HCT116 (cell line): ENCODE results near the gene SNHG17. TPM values are rescaled to one million over a fixed set of nuclear protein-coding genes. Genes with fewer than 3 reads are reported as not detected.
"Not testable (repeated sequence)": the region's sequence is repeated elsewhere in the genome, so short reads cannot be mapped to it uniquely, and the experiment has no call there.

Experiments used
- ATAC-seq: fragments of 200-7000 bp; cut with Tn5 transposase; 2 replicates; pipeline ENCODE4 v1.9.1; 2020; ENCODE audit warnings: mild to moderate bottlenecking, moderate library complexity
- BruUV-seq: library from RNA; stranded (reverse); fragments of 400-500 nt; replicated peaks from 2 replicates; lab custom pipeline; 2021; lab: Mats Ljungman, UMichigan
- CTCF ChIA-PET: fragments of 300-600 bp; sonication (Branson Sonifier 250); formaldehyde crosslinking; loops from one replicate; lab custom pipeline; 2021; ENCODE audit warnings: antibody characterized with exemption; lab: Charles Lee
- POLR2A ChIA-PET: fragments of 300-600, 350-600 bp; sonication (Branson Sonifier 250); formaldehyde crosslinking; loops from one replicate; lab custom pipeline; 2021; ENCODE audit warnings: antibody characterized with exemption; lab: Charles Lee
- RAD21 ChIA-PET, 2 experiments: fragments of 300-600 bp; sonication (Branson Sonifier 250); formaldehyde crosslinking; loops; one replicate each; lab custom pipeline; 2023; ENCODE audit warnings: low total read pairs in 2 of 2; ENCODE audit not compliant: uncharacterized antibody in 2 of 2, unreplicated experiment in 2 of 2, low non-redundant PET in 1 of 2; lab: Charles Lee
- DNase-seq: peaks from one replicate; pipeline ENCODE4 v3.0.0-alpha.2; 2010; ENCODE audit warnings: low read depth, low spot score
- H2AFZ ChIP-seq: fragments of 200-600 bp; shearing (Covaris generic), sonication (generic); 2 replicates; pipeline ENCODE4 v1.6.1; 2017; ENCODE audit warnings: low read depth, mixed run types, mixed read lengths, antibody characterized with exemption, low read length; ENCODE audit not compliant: poor library complexity, severe bottlenecking
- H3K27ac ChIP-seq: 2 replicates; pipeline ENCODE4 v1.5.1; 2012; ENCODE audit warnings: low read depth, low read length
- H3K27me3 ChIP-seq: fragments of 200-600 bp; sonication (generic); 2 replicates; pipeline ENCODE4 v1.6.1; 2016; ENCODE audit warnings: mixed run types, low read length, mixed read lengths; ENCODE audit not compliant: insufficient read depth
- H3K36me3 ChIP-seq, 2 experiments: fragments of 200-500 bp in 1 of 2; fragments of 200-600 bp in 1 of 2; sonication (Bioruptor generic) in 1 of 2; sonication (generic) in 1 of 2; 2 replicates each; pipeline versions ENCODE4 v1.5.1 to v1.6.1; 2014 to 2016; ENCODE audit warnings: low read length in 2 of 2, inconsistent platforms in 1 of 2, mixed read lengths in 1 of 2, mixed run types in 1 of 2; ENCODE audit not compliant: insufficient read depth in 2 of 2, control insufficient read depth in 1 of 2
- H3K4me1 ChIP-seq, 2 experiments: fragments of 200-600 bp in 1 of 2; sonication (generic) in 1 of 2; 2 replicates each; pipeline versions ENCODE4 v1.5.1 to v1.6.1; 2012 to 2017; ENCODE audit warnings: low read length in 2 of 2, inconsistent platforms in 1 of 2, mild to moderate bottlenecking in 1 of 2, mixed read lengths in 1 of 2, mixed run types in 1 of 2, moderate library complexity in 1 of 2; ENCODE audit not compliant: insufficient read depth in 2 of 2, control insufficient read depth in 1 of 2
- H3K4me2 ChIP-seq: fragments of 200-600 bp; sonication (generic); 2 replicates; pipeline ENCODE4 v1.6.1; 2017; ENCODE audit warnings: mixed run types, low read length, mixed read lengths
- H3K4me3 ChIP-seq, 2 experiments: fragments of 200-600 bp in 1 of 2; sonication (generic) in 1 of 2; replicated peaks in 1 of 2; 2 replicates each; pipeline ENCODE4 v1.5.1; 2011 to 2016; ENCODE audit warnings: low read length in 2 of 2, control low read depth in 1 of 2, low read depth in 1 of 2, mild to moderate bottlenecking in 1 of 2, mixed read lengths in 1 of 2, mixed run types in 1 of 2
- H3K79me2 ChIP-seq: fragments of 200-600 bp; sonication (generic); 2 replicates; pipeline ENCODE4 v1.6.1; 2017; ENCODE audit warnings: mild to moderate bottlenecking, mixed run types, low read length, moderate library complexity, mixed read lengths; ENCODE audit not compliant: insufficient read depth
- H3K9ac ChIP-seq: fragments of 200-600 bp; sonication (generic); 2 replicates; pipeline ENCODE4 v1.6.1; 2016; ENCODE audit warnings: low read length, mixed read lengths
- H3K9me2 ChIP-seq: fragments of 200-600 bp; sonication (generic), shearing (Covaris generic); 2 replicates; pipeline ENCODE4 v1.6.1; 2017; ENCODE audit warnings: mixed run types, mild to moderate bottlenecking, moderate library complexity; ENCODE audit not compliant: insufficient read depth
- H3K9me3 ChIP-seq, 2 experiments: fragments of 200-500 bp in 1 of 2; fragments of 200-600 bp in 1 of 2; sonication (Bioruptor generic) in 1 of 2; sonication (generic) in 1 of 2; 2 replicates each; pipeline ENCODE4 v1.6.1; 2014 to 2017; ENCODE audit warnings: low read length in 2 of 2, mixed read lengths in 2 of 2, inconsistent platforms in 1 of 2, low read depth in 1 of 2, mild to moderate bottlenecking in 1 of 2, mixed run types in 1 of 2, moderate library complexity in 1 of 2; ENCODE audit not compliant: control insufficient read depth in 1 of 2, insufficient read depth in 1 of 2
- H4K20me1 ChIP-seq: fragments of 200-600 bp; sonication (generic), shearing (Covaris generic); 2 replicates; pipeline ENCODE4 v1.6.1; 2017; ENCODE audit warnings: mixed run types, mild to moderate bottlenecking, moderate library complexity; ENCODE audit not compliant: insufficient read depth
- ATF3 ChIP-seq: IDR thresholded peaks from 2 replicates; pipeline ENCODE4 v1.6.1; 2012
- ELF1 ChIP-seq: IDR thresholded peaks from 2 replicates; pipeline ENCODE4 v1.6.1; 2012; ENCODE audit warnings: low read depth, borderline replicate concordance
- JUND ChIP-seq: IDR thresholded peaks from 2 replicates; pipeline ENCODE4 v1.6.1; 2012
- MAX ChIP-seq: IDR thresholded peaks from 2 replicates; pipeline ENCODE4 v1.6.1; 2012
- REST ChIP-seq: IDR thresholded peaks from 2 replicates; pipeline ENCODE4 v1.6.1; 2012; ENCODE audit warnings: low read depth
- SIN3A ChIP-seq: IDR thresholded peaks from 2 replicates; pipeline ENCODE4 v1.6.1; 2012; ENCODE audit warnings: low read depth
- SRF ChIP-seq: IDR thresholded peaks from 2 replicates; pipeline ENCODE4 v1.6.1; 2012; ENCODE audit warnings: low read depth
- TCF7L2 ChIP-seq: IDR thresholded peaks from 2 replicates; pipeline ENCODE4 v1.7.0; 2011; ENCODE audit warnings: borderline replicate concordance, inconsistent platforms; ENCODE audit not compliant: insufficient read depth, insufficient read length; ENCODE audit errors: extremely low read depth
- YY1 ChIP-seq: IDR thresholded peaks from 2 replicates; pipeline ENCODE4 v1.6.1; 2011; ENCODE audit warnings: low read length, low read depth, moderate library complexity, mild to moderate bottlenecking; ENCODE audit not compliant: insufficient replicate concordance; ENCODE audit errors: extremely low read depth
- ZBTB33 ChIP-seq: IDR thresholded peaks from 2 replicates; pipeline ENCODE4 v1.6.1; 2011; ENCODE audit warnings: mild to moderate bottlenecking, low read length, moderate library complexity; ENCODE audit not compliant: insufficient replicate concordance; ENCODE audit errors: extremely low read depth
- ZFX ChIP-seq: fragments of 450-650 bp; IDR thresholded peaks from 2 replicates; pipeline ENCODE4 v1.6.1; 2017
- intact Hi-C: fragments of 100-400 bp; cut with micrococcal nuclease; formaldehyde crosslinking; loops from 2 replicates; pipeline ENCODE4 v1.10.0; 2022
- total RNA-seq: library from RNA; stranded (reverse); gene quantifications from one replicate; pipeline ENCODE4 v1.2.1, GENCODE V29; 2021; ENCODE audit not compliant: unreplicated experiment

The SNHG17 gene
- total RNA-seq, 1 experiment from 2014 or later, result 65.7 TPM

GRCh38 chr20:38377838-38378237, 57.3 kb downstream of the SNHG17 start:
- not testable (repeated sequence) for DNase-seq

GRCh38 chr20:38377039-38377685, 58.0 kb downstream of the SNHG17 start:
- Histone ChIP-seq H3K4me1 (peaks cover 3 to 9% of the 10 kb centered on the region in 2 experiments; a peak in 3 of 4 replicates), H3K36me3 (no peaks in the 10 kb centered on the region), H2AFZ (no peak overlapping the region), H3K9me2 (no peaks in the 10 kb centered on the region), H3K9me3 (no peaks in the 10 kb centered on the region), H3K9ac (no peak overlapping the region), H4K20me1 (no peaks in the 10 kb centered on the region), H3K4me2 (no peak overlapping the region), H3K27me3 (no peaks in the 10 kb centered on the region), H3K27ac (no peak overlapping the region), H3K79me2 (no peaks in the 10 kb centered on the region), H3K4me3 (no peak overlapping the region)
- DNase-seq (no peak), ATAC-seq (no peak)
- no peak for TF ChIP-seq JUND
- TF ChIP-seq SIN3A, result no peak
- no peak for TF ChIP-seq ZFX
- TF ChIP-seq SRF, result no peak
- no peak for TF ChIP-seq MAX
- no peak for TF ChIP-seq ELF1
- TF ChIP-seq YY1, result no peak
- no peak for TF ChIP-seq TCF7L2
- TF ChIP-seq ATF3, result no peak
- TF ChIP-seq REST, result no peak
- TF ChIP-seq ZBTB33, result no peak
- ChIA-PET CTCF (no interaction called here), POLR2A (no interaction called here), RAD21 (no interaction called here)
- no TSS peak for BruUV-seq
- intact Hi-C loops, result no loop called here

More at GRCh38 chr20:38377838-38378237, 57.3 kb downstream of the SNHG17 start:
- H3K9ac ChIP-seq, H3K27ac ChIP-seq, H4K20me1 ChIP-seq, H3K79me2 ChIP-seq, POLR2A ChIA-PET, intact Hi-C loops, H2AFZ ChIP-seq, H3K4me1 ChIP-seq, H3K9me3 ChIP-seq, H3K27me3 ChIP-seq, RAD21 ChIA-PET, H3K4me3 ChIP-seq, H3K4me2 ChIP-seq, H3K9me2 ChIP-seq, H3K36me3 ChIP-seq, ATAC-seq, CTCF ChIA-PET, BruUV-seq: not testable (repeated sequence)
